NCI-H748 treated with DMSO at 0.1 percent for 48 hours (cell line): ENCODE data around the gene FAM186B.

Experiments
- DNase-seq: peaks from one replicate; lab custom pipeline; 2025; lab: John Stamatoyannopoulos, UW

The FAM186B gene

GRCh38 chr12:49567611-49568441 is 37.6 kb downstream of the FAM186B start, which contains the start of gene MCRS1:
MCRS1 (minus strand) TSS chr12:49568142; CDS start chr12:49566731, 1,411 bp downstream.
- DNase-seq = peak; percentile 85

- no peak for DNase-seq
Measured at GRCh38 chr12:49567302-49567610, 38.2 kb downstream of the FAM186B start.

- no peak for DNase-seq
Measured at GRCh38 chr12:49566361-49566760, 39.1 kb downstream of the FAM186B start.

- DNase-seq = no peak
Measured at GRCh38 chr12:49565406-49566265, 39.8 kb downstream of the FAM186B start.

GRCh38 chr12:49564686-49565405 is 40.6 kb downstream of the FAM186B start:
- DNase-seq = no peak

- DNase-seq = no peak
Measured at GRCh38 chr12:49563951-49564685, 41.3 kb downstream of the FAM186B start.

GRCh38 chr12:49562831-49563230 is 42.6 kb downstream of the FAM186B start:
- DNase-seq = no peak

GRCh38 chr12:49562233-49562632 is 43.2 kb downstream of the FAM186B start:
- no peak for DNase-seq

GRCh38 chr12:49560695-49561094 is 44.7 kb downstream of the FAM186B start:
- no peak for DNase-seq

GRCh38 chr12:49559011-49559675 is 46.3 kb downstream of the FAM186B start:
- no peak for DNase-seq

- no peak for DNase-seq
Measured at GRCh38 chr12:49558526-49558925, 46.9 kb downstream of the FAM186B start.

- no peak for DNase-seq
Measured at GRCh38 chr12:49557917-49558215, 47.6 kb downstream of the FAM186B start.

GRCh38 chr12:49557187-49557916 is 48.1 kb downstream of the FAM186B start:
- DNase-seq = no peak

- no peak for DNase-seq
Measured at GRCh38 chr12:49556391-49557186, 48.9 kb downstream of the FAM186B start.

- DNase-seq = no peak
Measured at GRCh38 chr12:49555631-49556390, 49.6 kb downstream of the FAM186B start.

- DNase-seq = no peak
Measured at GRCh38 chr12:49554266-49554665, 51.2 kb downstream of the FAM186B start.

- peak; percentile 61 for DNase-seq
Measured at GRCh38 chr12:49553512-49554088, 51.8 kb downstream of the FAM186B start.

GRCh38 chr12:49552899-49553298 is 52.5 kb downstream of the FAM186B start:
- DNase-seq = no peak

- DNase-seq = no peak
Measured at GRCh38 chr12:49552425-49552824, 53.0 kb downstream of the FAM186B start.
